HG03378 (cell line): ENCODE data around the gene HIVEP3.

ENCODE experiments used
- ATAC-seq: cut with Tn5 transposase; IDR thresholded peaks from one replicate; pipeline ENCODE4 v1.9.1; 2021; ENCODE audit warnings: mild to moderate bottlenecking, moderate library complexity; ENCODE audit not compliant: unreplicated experiment

Gene HIVEP3

DNA sequence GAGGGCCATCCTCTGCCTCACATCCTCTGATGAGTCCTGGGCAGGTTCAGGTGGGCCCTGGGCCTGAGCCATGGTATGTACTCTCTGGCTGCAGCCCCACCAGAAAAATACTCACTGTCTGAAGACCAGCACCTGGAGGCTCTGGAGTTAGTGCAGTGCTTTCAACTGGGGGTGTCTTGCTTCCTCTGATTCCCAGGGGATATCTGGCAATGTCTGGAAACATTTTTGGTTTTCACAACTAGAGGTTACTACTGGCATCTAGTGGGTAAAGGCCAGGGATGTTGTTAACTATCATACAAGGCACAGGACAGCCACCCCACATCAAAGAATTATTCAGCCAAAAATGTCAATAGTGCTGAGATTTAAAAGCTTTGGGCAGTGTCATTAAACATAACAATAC is 152.7 kb downstream of the HIVEP3 start:
- no peak for ATAC-seq

GRCh38 chr1:41765152-41765551 is 153.6 kb downstream of the HIVEP3 start:
- no peak for ATAC-seq

DNA sequence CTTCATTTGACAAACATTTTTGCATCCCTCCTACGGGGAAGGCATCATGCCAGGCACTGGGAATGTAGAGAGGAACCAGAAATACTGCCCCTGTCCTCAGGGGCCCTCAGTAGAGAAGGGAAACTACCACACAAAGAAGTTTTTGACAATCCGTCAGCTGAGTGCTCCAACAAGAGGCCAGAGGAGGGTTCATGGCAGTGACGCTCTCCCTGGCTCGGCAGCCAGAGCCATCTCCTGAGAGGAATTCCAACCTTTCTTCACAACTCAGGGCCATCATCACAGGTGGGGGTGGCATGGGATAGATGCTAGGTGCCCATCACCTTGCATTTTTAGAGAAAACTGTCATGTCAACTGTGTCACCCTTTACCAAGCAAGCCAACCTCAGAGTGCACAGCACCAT is 154.1 kb downstream of the HIVEP3 start:
- ATAC-seq: no peak

GRCh38 chr1:41762777-41763176 is 155.9 kb downstream of the HIVEP3 start:
- ATAC-seq: no peak

GRCh38 chr1:41762251-41762650 is 156.5 kb downstream of the HIVEP3 start:
- ATAC-seq: no peak

- no peak for ATAC-seq
Observed at GRCh38 chr1:41758904-41759548, 159.7 kb downstream of the HIVEP3 start.

- no peak for ATAC-seq
Observed at GRCh38 chr1:41758500-41758899, 160.2 kb downstream of the HIVEP3 start.

GRCh38 chr1:41754540-41754939 is 164.2 kb downstream of the HIVEP3 start:
- no peak for ATAC-seq

DNA sequence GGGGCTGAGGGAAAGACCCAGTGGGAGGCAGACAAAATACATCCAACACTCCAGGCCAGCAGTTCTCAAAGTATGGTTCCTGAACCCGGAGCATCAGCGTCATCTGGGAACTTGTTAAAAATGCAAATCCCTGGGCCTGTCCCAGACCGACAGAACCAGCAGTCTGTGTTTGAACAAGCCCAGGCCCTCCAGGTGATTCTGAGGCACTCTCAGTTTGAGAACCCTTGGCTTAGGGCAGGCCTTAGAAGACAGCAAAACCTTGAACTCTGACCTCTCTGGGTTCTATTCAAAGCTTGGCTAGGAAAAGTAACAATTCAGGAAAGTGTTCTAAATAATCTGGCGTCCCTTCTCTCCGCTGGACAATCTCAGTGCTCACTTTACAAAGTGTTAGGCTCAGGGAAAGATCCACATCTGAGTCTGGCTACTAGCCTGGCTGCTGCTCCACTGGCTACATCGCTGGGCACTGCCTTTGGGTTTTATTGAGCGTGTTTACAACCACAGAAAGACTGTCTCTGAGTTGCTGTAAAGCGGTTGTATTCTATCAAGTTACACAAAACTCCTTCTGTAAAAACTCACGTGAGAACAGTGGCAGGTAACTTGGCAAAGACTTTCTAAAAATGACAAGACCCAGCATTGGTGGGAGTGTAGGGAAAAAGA is 166.1 kb downstream of the HIVEP3 start:
- peak; percentile 18 for ATAC-seq

DNA sequence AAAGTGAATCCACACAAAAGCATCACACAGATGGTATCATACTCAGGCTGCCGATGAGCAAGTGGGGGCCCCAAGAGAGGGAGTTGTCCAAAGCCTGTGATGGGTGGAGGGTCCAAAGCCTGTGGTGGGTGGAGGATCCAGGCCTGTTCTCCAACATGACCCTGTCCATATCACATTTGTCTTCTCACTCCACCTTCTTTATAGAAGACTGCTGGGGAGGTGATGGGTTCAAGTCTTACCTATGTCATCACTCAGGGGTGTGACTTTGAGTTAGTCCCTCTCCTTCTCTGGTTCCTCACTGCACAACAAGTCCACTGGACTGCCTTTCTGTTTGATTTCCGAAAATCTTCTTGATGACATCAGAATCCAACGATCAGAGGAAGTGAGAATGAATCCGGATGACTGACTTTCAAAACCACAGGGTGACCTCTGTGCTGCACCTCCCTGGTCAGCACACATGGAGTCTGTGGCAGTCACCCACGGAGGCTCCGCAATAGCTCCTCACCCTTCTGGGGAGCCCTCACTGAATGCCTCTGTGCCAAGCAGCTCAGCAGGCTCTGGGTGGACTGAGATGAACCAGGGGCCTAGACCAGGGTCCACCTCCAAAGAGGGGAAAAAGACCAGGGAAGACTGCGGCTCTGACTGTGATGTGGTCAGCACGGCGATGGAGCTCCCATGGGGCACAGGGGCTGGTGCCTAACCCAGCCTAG is 166.8 kb downstream of the HIVEP3 start:
- ATAC-seq: peak; percentile 35

DNA sequence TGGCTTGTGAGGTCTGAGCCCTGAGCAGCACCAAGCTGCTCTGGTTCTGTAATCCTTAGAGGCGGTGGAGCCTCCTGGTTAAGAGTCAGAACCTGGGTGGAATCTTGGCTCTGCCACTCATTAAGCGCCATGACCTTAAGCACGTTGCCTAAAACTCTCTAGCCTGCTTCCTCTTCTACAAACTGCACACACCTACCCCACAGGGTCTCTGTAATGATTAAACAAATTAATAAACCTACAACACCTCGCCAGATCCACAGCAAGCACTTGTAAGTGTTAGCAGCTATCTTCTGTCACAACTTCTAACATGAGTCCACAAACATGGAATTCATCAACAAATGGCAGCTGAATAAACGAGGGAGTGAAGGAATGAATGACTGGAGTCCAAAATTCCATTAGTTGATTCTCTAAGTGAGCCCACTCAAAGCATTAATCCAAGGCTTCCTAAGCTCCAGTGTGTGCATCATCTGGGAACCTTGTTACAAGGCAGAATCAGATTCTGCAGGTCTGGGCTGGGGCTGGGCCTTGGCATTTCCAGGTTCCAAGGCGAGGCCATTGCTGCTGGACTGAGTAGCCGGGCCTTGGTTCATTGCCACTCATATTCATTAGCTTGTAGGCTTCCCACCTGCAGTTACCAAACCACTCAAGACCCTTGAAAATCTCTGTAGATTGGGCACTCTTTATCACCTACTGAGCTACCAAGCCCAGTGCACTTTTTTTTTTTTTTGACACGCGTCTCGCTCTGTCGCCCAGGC is 168.6 kb downstream of the HIVEP3 start:
- ATAC-seq: no peak

GRCh38 chr1:41745022-41745421 is 173.7 kb downstream of the HIVEP3 start:
- peak; percentile 46 for ATAC-seq

GRCh38 chr1:41743366-41743765 is 175.4 kb downstream of the HIVEP3 start:
- no peak for ATAC-seq

GRCh38 chr1:41742219-41742618 is 176.5 kb downstream of the HIVEP3 start:
- ATAC-seq: no peak

- no peak for ATAC-seq
Observed at GRCh38 chr1:41741244-41741643, 177.5 kb downstream of the HIVEP3 start.

GRCh38 chr1:41740630-41741239 is 178.0 kb downstream of the HIVEP3 start:
- ATAC-seq: no peak

DNA sequence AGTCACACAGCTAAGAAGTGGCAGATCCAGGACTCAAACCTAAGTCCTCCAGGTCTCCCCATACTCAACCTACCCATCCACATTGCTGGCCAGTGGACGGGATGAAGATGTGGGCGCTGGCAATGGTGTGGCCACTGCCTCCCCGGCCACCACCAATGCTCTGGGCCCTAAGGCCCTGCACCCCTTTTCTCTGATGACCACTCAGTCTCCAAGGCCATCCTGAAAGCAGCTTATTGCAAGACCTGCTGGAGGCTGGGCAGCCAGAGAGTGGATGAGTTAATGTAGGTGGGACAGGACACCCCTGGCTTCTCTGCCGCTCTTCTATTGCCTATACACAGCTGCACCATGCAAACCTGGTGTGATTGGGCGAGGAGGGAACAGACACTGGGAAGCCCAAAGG is 178.7 kb downstream of the HIVEP3 start:
- ATAC-seq: no peak

DNA sequence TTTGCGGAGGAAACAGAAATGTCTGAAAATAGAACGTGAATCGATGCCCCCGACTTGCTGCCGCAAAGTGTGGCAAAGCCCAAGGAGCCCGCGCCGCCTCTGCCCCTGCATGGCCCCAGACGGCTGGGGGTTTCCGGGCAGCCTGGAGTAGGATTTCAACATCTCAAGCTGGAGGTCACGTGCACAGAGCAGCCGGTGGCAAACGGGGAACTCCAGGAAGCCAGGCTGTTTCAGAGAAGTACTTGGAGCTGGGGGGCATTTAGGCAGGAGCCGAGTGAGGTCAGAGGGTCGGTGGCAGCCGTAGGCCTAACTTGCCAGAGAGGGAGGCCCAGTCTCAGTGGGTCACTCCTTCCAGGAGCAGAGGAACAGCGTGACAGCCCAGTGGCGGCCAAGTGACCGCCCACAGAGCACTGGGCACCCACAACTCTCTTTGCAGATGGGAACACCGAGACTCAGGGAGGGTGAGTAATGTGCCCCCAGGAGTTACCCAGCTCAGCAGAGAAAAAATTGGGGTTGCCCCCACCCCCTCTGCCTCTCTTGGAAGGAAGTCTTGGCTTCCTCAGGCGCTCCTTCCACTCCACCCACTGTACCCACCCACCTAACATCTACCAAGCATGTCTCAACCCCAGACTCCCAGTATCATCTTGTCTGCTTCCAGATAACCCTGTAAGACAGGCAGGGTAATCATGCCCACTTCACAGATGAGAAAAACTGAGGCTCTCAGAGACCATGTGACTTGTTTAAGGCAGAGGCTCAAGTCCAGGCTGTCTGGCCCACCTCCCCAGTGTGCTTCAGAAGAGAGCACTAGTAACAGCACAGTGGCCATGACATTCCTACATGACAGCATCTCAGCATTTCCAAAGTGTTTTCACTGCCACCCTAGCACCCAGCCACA is 179.4 kb downstream of the HIVEP3 start:
- ATAC-seq: no peak

DNA sequence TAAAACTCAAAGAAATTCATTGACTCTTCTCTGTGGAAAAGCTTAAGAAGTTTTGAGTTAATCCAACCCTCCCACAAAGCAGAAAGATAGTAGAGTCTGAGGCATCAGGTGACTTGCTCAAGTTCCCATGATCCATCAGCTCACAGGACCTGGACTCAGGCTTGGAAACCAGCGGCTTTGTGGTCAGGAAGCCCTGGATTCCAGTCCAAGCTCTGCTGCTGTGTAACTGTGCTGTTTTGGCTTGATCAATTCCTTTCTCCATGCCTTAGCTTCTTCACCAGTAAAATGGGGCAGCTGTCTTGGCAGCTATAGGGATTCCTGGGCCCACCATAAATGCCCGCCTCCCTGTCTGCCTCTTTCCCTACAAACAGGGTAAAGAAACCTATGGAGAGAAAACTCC is 180.2 kb downstream of the HIVEP3 start:
- ATAC-seq: no peak

GRCh38 chr1:41738006-41738405 is 180.7 kb downstream of the HIVEP3 start:
- ATAC-seq: no peak
